ENCODE measurements around the gene CAST.
"Not testable (repeated sequence)": the region's sequence is repeated elsewhere in the genome, so short reads cannot be mapped to it uniquely, and the experiment has no call there.

DNA sequence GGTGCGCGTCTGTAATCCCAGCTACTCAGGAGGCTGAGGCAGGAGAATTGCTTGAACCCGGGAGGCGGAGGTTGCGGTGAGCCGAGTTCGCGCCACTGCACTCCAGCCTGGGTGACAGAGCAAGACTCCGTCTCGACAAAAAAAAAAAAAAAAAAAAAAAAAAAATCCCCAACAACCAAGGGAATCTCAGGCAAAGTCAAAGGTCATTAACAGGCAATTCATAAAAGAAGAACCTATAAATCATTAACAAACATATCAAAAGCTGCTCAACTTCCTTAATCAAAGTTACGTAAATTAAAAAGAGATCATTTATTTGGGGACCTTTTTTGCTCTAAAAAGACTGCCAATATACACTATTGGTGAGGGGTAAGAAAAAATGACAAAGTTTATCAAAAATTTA lies 139.5 kb downstream of the CAST start:
- not testable (repeated sequence) for TF ChIP-seq POLR2A, POLR2AphosphoS5 (IDR thresholded peaks at IDR 0.05)
- TF ChIP-seq, protein P1, sequence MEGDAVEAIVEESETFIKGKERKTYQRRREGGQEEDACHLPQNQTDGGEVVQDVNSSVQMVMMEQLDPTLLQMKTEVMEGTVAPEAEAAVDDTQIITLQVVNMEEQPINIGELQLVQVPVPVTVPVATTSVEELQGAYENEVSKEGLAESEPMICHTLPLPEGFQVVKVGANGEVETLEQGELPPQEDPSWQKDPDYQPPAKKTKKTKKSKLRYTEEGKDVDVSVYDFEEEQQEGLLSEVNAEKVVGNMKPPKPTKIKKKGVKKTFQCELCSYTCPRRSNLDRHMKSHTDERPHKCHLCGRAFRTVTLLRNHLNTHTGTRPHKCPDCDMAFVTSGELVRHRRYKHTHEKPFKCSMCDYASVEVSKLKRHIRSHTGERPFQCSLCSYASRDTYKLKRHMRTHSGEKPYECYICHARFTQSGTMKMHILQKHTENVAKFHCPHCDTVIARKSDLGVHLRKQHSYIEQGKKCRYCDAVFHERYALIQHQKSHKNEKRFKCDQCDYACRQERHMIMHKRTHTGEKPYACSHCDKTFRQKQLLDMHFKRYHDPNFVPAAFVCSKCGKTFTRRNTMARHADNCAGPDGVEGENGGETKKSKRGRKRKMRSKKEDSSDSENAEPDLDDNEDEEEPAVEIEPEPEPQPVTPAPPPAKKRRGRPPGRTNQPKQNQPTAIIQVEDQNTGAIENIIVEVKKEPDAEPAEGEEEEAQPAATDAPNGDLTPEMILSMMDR (IDR thresholded peaks at IDR 0.05) = not testable (repeated sequence)
